Upper lobe of left lung (tissue), 6 donors: ENCODE measurements around the gene KCNN4. TPM values are rescaled to one million over a fixed set of nuclear protein-coding genes. Genes with fewer than 3 reads are reported as not detected.
A peak's percentile ranks its signal among the peaks of the same experiment; 100 is the strongest.

Experiments used
- ATAC-seq, 2 donors: fragments of 200-7000 bp; cut with Tn5 transposase; one replicate each; pipeline ENCODE4 v1.9.1; 2022; ENCODE audit warnings: mild to moderate bottlenecking in 2 of 2, moderate library complexity in 2 of 2; ENCODE audit not compliant: low FRiP score in 2 of 2
- DNase-seq, 2 donors: peaks; one replicate each; pipeline ENCODE4 v3.0.0-alpha.2; 2019 to 2020
- H3K27ac ChIP-seq, 4 donors: fragments of 200-600 bp; sonication (generic); one replicate each; pipeline ENCODE4 v1.5.1; 2016 to 2019
- H3K27me3 ChIP-seq, 4 donors: fragments of 200-600 bp; sonication (generic); one replicate each; pipeline ENCODE4 v1.5.1; 2017 to 2019
- H3K36me3 ChIP-seq, 4 donors: fragments of 200-600 bp; sonication (generic); one replicate each; pipeline ENCODE4 v1.5.1; 2016 to 2019
- H3K4me1 ChIP-seq, 4 donors: fragments of 200-600 bp; sonication (generic); one replicate each; pipeline ENCODE4 v1.5.1; 2018 to 2019
- H3K4me3 ChIP-seq, 4 donors: fragments of 200-600 bp; sonication (generic); one replicate each; pipeline ENCODE4 v1.5.1; 2017 to 2019; ENCODE audit warnings: mild to moderate bottlenecking in 2 of 4, moderate library complexity in 1 of 4
- H3K9me3 ChIP-seq, 4 donors: fragments of 200-600 bp; sonication (generic); one replicate each; pipeline ENCODE4 v1.5.1; 2018 to 2019
- CTCF ChIP-seq, 6 experiments: fragments of 450-650 bp in 4 of 6; fragments of 200-600 bp in 2 of 6; sonication (generic) in 2 of 6; IDR thresholded peaks; one replicate each; pipeline ENCODE4 v1.5.1; 2016 to 2019; ENCODE audit warnings: antibody characterized with exemption in 6 of 6
- EP300 ChIP-seq, 4 donors: sonication (generic); formaldehyde crosslinking; IDR thresholded peaks; one replicate each; pipeline ENCODE4 v1.5.1; 2017; ENCODE audit warnings: antibody characterized with exemption in 4 of 4, control low read depth in 2 of 4
- POLR2A ChIP-seq, 4 donors: fragments of 450-650 bp; IDR thresholded peaks; one replicate each; pipeline ENCODE4 v1.5.1; 2016 to 2017; ENCODE audit warnings: antibody characterized with exemption in 4 of 4, mild to moderate bottlenecking in 2 of 4
- POLR2AphosphoS5 ChIP-seq, 2 donors: sonication (generic); formaldehyde crosslinking; IDR thresholded peaks; one replicate each; pipeline ENCODE4 v1.5.1; 2017; ENCODE audit warnings: antibody characterized with exemption in 2 of 2
- WGBS, 2 donors: methylation state at CpG; one replicate each; pipeline ENCODE4 v1.1.5; 2017 to 2018; 5-methylcytosine and 5-hydroxymethylcytosine counted together
- total RNA-seq, 6 donors: library from RNA; depleted of rRNA in 4 of 6; stranded (reverse); fragments of >200 nt in 4 of 6; gene quantifications; one replicate each; pipeline versions ENCODE4 v1.1.0 to v1.2.1, GENCODE V29; 2016 to 2021
- donor health status: DM: no; HTN: no; CAD: no; lungs with moderate emphysema.
- donor health status: DM: no; HTN: yes; CAD: no; lungs with severe emphysema.

Gene KCNN4
- total RNA-seq, 6 donors from 2014 or later = 4.7 to 43.0 (median 10.4) TPM

GRCh38 chr19:43718627-43719377, 62.0 kb downstream of the KCNN4 start:
- Histone ChIP-seq H3K27me3 (no peaks in the 10 kb centered on the region), H3K27ac (no peak overlapping the region), H3K4me3 (no peak overlapping the region), H3K4me1 (no peaks in the 10 kb centered on the region), H3K36me3 (no peaks in the 10 kb centered on the region), H3K9me3 (no peaks in the 10 kb centered on the region)
- WGBS, 2 donors = 92 to 94% methylated on average over 20 to 41 of the region's 60 CpGs
- TF ChIP-seq CTCF (IDR thresholded peaks at IDR 0.05) (no peak), POLR2A (IDR thresholded peaks at IDR 0.05) (no peak), EP300 (IDR thresholded peaks at IDR 0.05) (no peak), POLR2AphosphoS5 (IDR thresholded peaks at IDR 0.05) (no peak)
- DNase-seq (peak in 1 of 2 donors; percentile 80), ATAC-seq (no peak)

Other genes with a start within 250 kb of the KCNN4 start
- 1 to 10 TPM in 4 of 6 donors, under 1 TPM in 1, not detected in 1; 0.76 to 4.4 (median 2.7) TPM for gene ZNF575, start 247.8 kb downstream of the KCNN4 start, total RNA-seq
- 10 to 100 TPM; 24.2 to 30.1 (median 26.4) TPM for gene XRCC1, start 205.4 kb downstream of the KCNN4 start, total RNA-seq
- 1 to 10 TPM; 1.8 to 9.4 (median 4.1) TPM for gene PINLYP, start 205.2 kb downstream of the KCNN4 start, total RNA-seq
- gene IRGQ, start 184.8 kb downstream of the KCNN4 start, total RNA-seq = 10 to 100 TPM; 17.2 to 25.1 (median 23.2) TPM
- gene ZNF576, start 184.4 kb downstream of the KCNN4 start, total RNA-seq = 10 to 100 TPM in 3 of 6 donors, 1 to 10 TPM in 3; 3.1 to 15.6 (median 7.8) TPM
- 1 to 10 TPM in 2 of 6 donors, under 1 TPM in 3, not detected in 1; 0.17 to 2.1 (median 0.30) TPM for gene SRRM5, start 168.9 kb downstream of the KCNN4 start, total RNA-seq
- gene ZNF428, start 161.3 kb downstream of the KCNN4 start, total RNA-seq = 10 to 100 TPM; 10.5 to 37.0 (median 31.4) TPM
- gene CADM4, start 141.1 kb downstream of the KCNN4 start, total RNA-seq = 1 to 10 TPM; 6.2 to 9.2 (median 7.8) TPM
- gene PLAUR, start 110.8 kb downstream of the KCNN4 start, total RNA-seq = 100 to 1,000 TPM in 4 of 6 donors, 10 to 100 TPM in 2; 48.4 to 179 (median 104) TPM
- not detected for gene IRGC, start 64.9 kb downstream of the KCNN4 start, total RNA-seq
- gene SMG9, start 26.0 kb downstream of the KCNN4 start, total RNA-seq = 100 to 1,000 TPM in 1 of 6 donors, 10 to 100 TPM in 5; 23.0 to 119 (median 52.9) TPM
- gene LYPD5, start 21.5 kb upstream of the KCNN4 start, total RNA-seq = 1 to 10 TPM; 2.7 to 9.9 (median 6.0) TPM
- 10 to 100 TPM in 1 of 6 donors, 1 to 10 TPM in 5; 2.9 to 11.7 (median 6.7) TPM for gene ZNF283, start 46.3 kb upstream of the KCNN4 start, total RNA-seq
- 1 to 10 TPM in 3 of 6 donors, under 1 TPM in 2, not detected in 1; 0.46 to 2.1 (median 1.1) TPM for gene ZNF404, start 103.0 kb upstream of the KCNN4 start, total RNA-seq
- 10 to 100 TPM in 5 of 6 donors, 1 to 10 TPM in 1; 5.9 to 15.8 (median 11.0) TPM for gene ZNF45, start 154.3 kb upstream of the KCNN4 start, total RNA-seq
- 10 to 100 TPM in 1 of 6 donors, 1 to 10 TPM in 5; 1.4 to 16.8 (median 3.5) TPM for gene ZNF221, start 170.3 kb upstream of the KCNN4 start, total RNA-seq
- gene ZNF155, start 203.2 kb upstream of the KCNN4 start, total RNA-seq = 1 to 10 TPM; 3.4 to 8.6 (median 5.7) TPM
- 1 to 10 TPM; 2.2 to 6.4 (median 4.7) TPM for gene ZNF230, start 222.0 kb upstream of the KCNN4 start, total RNA-seq
- gene ZNF222, start 244.4 kb upstream of the KCNN4 start, total RNA-seq = 10 to 100 TPM in 1 of 6 donors, 1 to 10 TPM in 4, not detected in 1; 2.5 to 13.6 (median 4.0) TPM